OCI-LY7 (cell line): ENCODE measurements around the gene ZNF221.

Source experiments
- CTCF ChIP-seq: fragments of 200-600 bp; sonication (generic); conservative IDR thresholded peaks from 2 replicates; pipeline ENCODE4 v1.5.1; 2014; ENCODE audit warnings: mild to moderate bottlenecking, antibody characterized with exemption, low read length, moderate library complexity, mixed read lengths
- EZH2phosphoT487 ChIP-seq: fragments of 200-600 bp; sonication (generic); IDR thresholded peaks from 2 replicates; pipeline ENCODE4 v1.6.1; 2018; ENCODE audit warnings: low read depth, borderline replicate concordance, mild to moderate bottlenecking, mixed run types, antibody characterized with exemption, low read length, moderate library complexity, mixed read lengths

GRCh38 chr19:44002566-44003460, 51.8 kb downstream of the ZNF221 start, which contains the start of gene ZNF230:
- TF ChIP-seq CTCF (no peak), EZH2phosphoT487 (no peak)
